AG04449 (cell line): ENCODE data around the gene ATP6V1F.

Source experiments
- CTCF ChIA-PET: fragments of 350-600 bp; formaldehyde crosslinking; extraction: SDS; loops from one replicate; lab custom pipeline; 2021; ENCODE audit warnings: antibody characterized with exemption; lab: Yijun Ruan, JAX
- POLR2A ChIA-PET: fragments of 400-600, 350-600 bp; formaldehyde crosslinking; extraction: SDS; loops from one replicate; lab custom pipeline; 2020; ENCODE audit warnings: antibody characterized with exemption, inconsistent platforms; lab: Yijun Ruan, JAX
- DNase-seq: peaks from one replicate; pipeline ENCODE4 v3.0.0-alpha.2; 2010; ENCODE audit warnings: low read depth, low spot score
- H3K4me3 ChIP-seq: 2 replicates; pipeline ENCODE4 v1.5.1; 2011; ENCODE audit warnings: low read depth, mild to moderate bottlenecking, control low read depth, low read length
- CTCF ChIP-seq: IDR thresholded peaks from one replicate; pipeline ENCODE4 v1.5.1; 2011; ENCODE audit warnings: mild to moderate bottlenecking, moderate library complexity, low read length, control low read depth, inconsistent platforms; ENCODE audit not compliant: insufficient read depth; ENCODE audit errors: missing control alignments

Gene ATP6V1F

GRCh38 chr7:128841171-128841690 lies 21.4 kb upstream of the ATP6V1F start:
- TF ChIP-seq CTCF = no peak
- DNase-seq = no peak
- ChIA-PET POLR2A (no interaction called here), CTCF (interaction anchor here (1.1 to 8.4 kb wide), 5 partner anchors 8 to 20 kb away, joined by 3 to 48 read pairs (median 8); partner anchors contain the start of gene ATP6V1F)
- H3K4me3 ChIP-seq = no peak overlapping the region

GRCh38 chr7:128841921-128842673 lies 20.6 kb upstream of the ATP6V1F start:
- no peak for DNase-seq
- CTCF ChIA-PET = interaction anchor here (0.6 to 8.4 kb wide), 9 partner anchors 8 to 104 kb away, joined by 3 to 48 read pairs (median 5); partner anchors contain the start of gene ATP6V1F
- TF ChIP-seq CTCF = peak; percentile 69
- H3K4me3 ChIP-seq = no peak overlapping the region
- POLR2A ChIA-PET = no interaction called here

- CTCF ChIA-PET = interaction anchor here (0.6 to 8.4 kb wide), 9 partner anchors 8 to 103 kb away, joined by 3 to 48 read pairs (median 5); partner anchors contain the start of gene ATP6V1F
- POLR2A ChIA-PET = interaction anchor here (1.2 kb wide), 1 partner anchor 20 kb away, joined by 3 read pairs; the partner anchor contains the start of gene ATP6V1F
- H3K4me3 ChIP-seq = no peak overlapping the region
- no peak for DNase-seq
- TF ChIP-seq CTCF = no peak
These were observed 19.7 kb upstream of the ATP6V1F start for GRCh38 chr7:128842674-128843641.

GRCh38 chr7:128843938-128844621 lies 18.6 kb upstream of the ATP6V1F start:
- ChIA-PET CTCF (interaction anchor here (1.0 to 8.4 kb wide), 4 partner anchors 10 to 17 kb away, joined by 3 to 48 read pairs (median 16); partner anchors contain the start of gene ATP6V1F), POLR2A (interaction anchor here (0.7 to 1.2 kb wide), 2 partner anchors 17 to 19 kb away, joined by 3 read pairs; partner anchors contain the start of gene ATP6V1F)
- DNase-seq = no peak
- TF ChIP-seq CTCF = no peak
- no peak overlapping the region for H3K4me3 ChIP-seq

GRCh38 chr7:128844777-128845311 lies 17.8 kb upstream of the ATP6V1F start:
- H3K4me3 ChIP-seq = no peak overlapping the region
- POLR2A ChIA-PET = interaction anchor here (0.7 kb wide), 1 partner anchor 17 kb away, joined by 3 read pairs; no protein-coding TSS in a partner anchor
- CTCF ChIA-PET = interaction anchor here (3.1 to 8.4 kb wide), 3 partner anchors 11 to 17 kb away, joined by 16 to 48 read pairs (median 17); partner anchors contain the start of gene ATP6V1F
- no peak for TF ChIP-seq CTCF
- DNase-seq = no peak
